ENCODE data around the gene DUSP12. TPM values are rescaled to one million over a fixed set of nuclear protein-coding genes. Genes with fewer than 3 reads are reported as not detected.
A peak's percentile ranks its signal among the peaks of the same experiment; 100 is the strongest.

The DUSP12 gene
- total and polyA plus RNA-seq, 2 experiments from 2014 or later: 35.4 to 47.9 TPM

DNA sequence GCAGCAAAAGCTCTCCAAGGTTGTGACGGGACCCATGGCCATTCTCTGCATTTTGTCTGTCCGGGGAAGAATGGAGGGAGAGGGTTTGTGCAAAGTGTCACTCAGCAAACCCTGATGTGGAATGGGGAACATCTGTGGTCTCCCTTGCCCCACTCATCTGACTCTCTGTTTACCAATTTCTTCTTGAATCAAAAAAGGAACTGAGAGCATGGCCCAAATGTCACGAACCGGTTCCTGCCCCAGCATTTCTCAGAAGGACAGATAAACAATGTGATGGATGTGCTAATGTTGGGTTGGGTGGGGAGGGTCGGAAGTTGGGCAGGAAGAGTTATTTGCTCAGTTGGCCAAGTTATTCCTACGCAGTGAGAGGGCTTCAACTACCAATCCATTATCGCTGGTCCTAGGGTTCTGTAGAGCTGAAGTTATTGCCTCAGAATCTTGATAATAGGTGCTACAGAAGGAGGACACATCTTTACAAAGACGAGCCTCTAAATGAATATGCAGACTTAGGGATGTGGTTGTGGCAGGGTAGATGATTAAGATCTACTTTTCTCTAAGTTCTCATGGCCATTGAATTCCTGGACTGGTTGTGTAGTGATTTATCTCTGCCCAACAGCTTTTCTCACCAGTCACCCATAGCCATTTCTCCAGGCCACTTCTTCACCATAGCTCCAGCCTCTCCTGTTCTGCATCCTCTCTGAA, 9.6 kb upstream of the DUSP12 start:
- DNase-seq (ENCODE audit: low spot score): no peak
- TF ChIP-seq EZH2 (IDR thresholded peaks at IDR 0.05; ENCODE audit: borderline replicate concordance) (no peak), EZH2phosphoT487 (IDR thresholded peaks at IDR 0.05; ENCODE audit: low read depth, severe bottlenecking, unreplicated experiment) (no peak)
- TF ChIP-seq, protein P1, sequence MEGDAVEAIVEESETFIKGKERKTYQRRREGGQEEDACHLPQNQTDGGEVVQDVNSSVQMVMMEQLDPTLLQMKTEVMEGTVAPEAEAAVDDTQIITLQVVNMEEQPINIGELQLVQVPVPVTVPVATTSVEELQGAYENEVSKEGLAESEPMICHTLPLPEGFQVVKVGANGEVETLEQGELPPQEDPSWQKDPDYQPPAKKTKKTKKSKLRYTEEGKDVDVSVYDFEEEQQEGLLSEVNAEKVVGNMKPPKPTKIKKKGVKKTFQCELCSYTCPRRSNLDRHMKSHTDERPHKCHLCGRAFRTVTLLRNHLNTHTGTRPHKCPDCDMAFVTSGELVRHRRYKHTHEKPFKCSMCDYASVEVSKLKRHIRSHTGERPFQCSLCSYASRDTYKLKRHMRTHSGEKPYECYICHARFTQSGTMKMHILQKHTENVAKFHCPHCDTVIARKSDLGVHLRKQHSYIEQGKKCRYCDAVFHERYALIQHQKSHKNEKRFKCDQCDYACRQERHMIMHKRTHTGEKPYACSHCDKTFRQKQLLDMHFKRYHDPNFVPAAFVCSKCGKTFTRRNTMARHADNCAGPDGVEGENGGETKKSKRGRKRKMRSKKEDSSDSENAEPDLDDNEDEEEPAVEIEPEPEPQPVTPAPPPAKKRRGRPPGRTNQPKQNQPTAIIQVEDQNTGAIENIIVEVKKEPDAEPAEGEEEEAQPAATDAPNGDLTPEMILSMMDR (IDR thresholded peaks at IDR 0.05; ENCODE audit: poor library complexity): no peak
- H4K20me1 ChIP-seq (ENCODE audit: insufficient read depth, poor library complexity, severe bottlenecking): no peaks in the 10 kb centered on the region
- no peaks in the 10 kb centered on the region for H3K79me2 ChIP-seq
- no peaks in the 10 kb centered on the region for H3K9me2 ChIP-seq (replicated peaks; ENCODE audit: insufficient read depth)
- H3K27ac ChIP-seq: no peak overlapping the region
- WGBS (ENCODE audit: low lambda C conversion rate, missing lambda C conversion rate): 80% methylated on average over 8 of the region's 8 CpGs
- H3K4me3 ChIP-seq: no peak overlapping the region
- no peaks in the 10 kb centered on the region for H3K9me3 ChIP-seq (ENCODE audit: low read depth)
- no peaks in the 10 kb centered on the region for H3K4me1 ChIP-seq (ENCODE audit: insufficient read depth)
- no peak overlapping the region for H2AFZ ChIP-seq
- no peaks in the 10 kb centered on the region for H3K36me3 ChIP-seq (replicated peaks; ENCODE audit: insufficient read depth, low read depth)
- H3K4me2 ChIP-seq: no peak overlapping the region
- no peaks in the 10 kb centered on the region for H3K27me3 ChIP-seq

DNA sequence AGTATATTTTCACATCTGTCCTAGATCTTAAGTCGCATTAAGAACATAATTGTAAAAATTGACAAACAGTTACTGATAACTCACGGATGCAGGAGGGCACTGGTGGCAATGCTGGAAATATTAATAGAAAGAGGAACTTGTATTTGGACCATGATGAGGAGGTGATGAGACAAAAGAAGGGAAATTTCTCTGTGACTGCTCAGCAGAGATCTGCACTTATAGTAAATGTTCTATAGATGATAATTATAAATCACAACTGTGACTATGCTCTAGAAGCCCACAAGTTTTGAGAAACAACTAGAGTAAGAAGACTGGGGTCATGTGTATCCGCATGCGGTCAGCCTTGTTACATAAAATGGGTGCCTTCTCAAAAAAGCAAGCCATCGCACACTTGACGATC, 8.7 kb upstream of the DUSP12 start:
- Histone ChIP-seq H3K27me3 (no peaks in the 10 kb centered on the region), H4K20me1 (ENCODE audit: insufficient read depth, poor library complexity, severe bottlenecking) (no peaks in the 10 kb centered on the region), H3K4me3 (no peak overlapping the region), H3K79me2 (no peaks in the 10 kb centered on the region), H3K27ac (no peak overlapping the region), H3K9me2 (replicated peaks; ENCODE audit: insufficient read depth) (no peaks in the 10 kb centered on the region), H3K36me3 (replicated peaks; ENCODE audit: insufficient read depth, low read depth) (no peaks in the 10 kb centered on the region), H2AFZ (no peak overlapping the region), H3K4me1 (ENCODE audit: insufficient read depth) (no peaks in the 10 kb centered on the region), H3K9me3 (ENCODE audit: low read depth) (no peaks in the 10 kb centered on the region), H3K4me2 (no peak overlapping the region)
- TF ChIP-seq EZH2 (IDR thresholded peaks at IDR 0.05; ENCODE audit: borderline replicate concordance) (no peak), EZH2phosphoT487 (IDR thresholded peaks at IDR 0.05; ENCODE audit: low read depth, severe bottlenecking, unreplicated experiment) (no peak)
- TF ChIP-seq, protein P1 (IDR thresholded peaks at IDR 0.05; ENCODE audit: poor library complexity): no peak
- 90% methylated on average over 6 of the region's 6 CpGs for WGBS (ENCODE audit: low lambda C conversion rate, missing lambda C conversion rate)
- no peak for DNase-seq (ENCODE audit: low spot score)

DNA sequence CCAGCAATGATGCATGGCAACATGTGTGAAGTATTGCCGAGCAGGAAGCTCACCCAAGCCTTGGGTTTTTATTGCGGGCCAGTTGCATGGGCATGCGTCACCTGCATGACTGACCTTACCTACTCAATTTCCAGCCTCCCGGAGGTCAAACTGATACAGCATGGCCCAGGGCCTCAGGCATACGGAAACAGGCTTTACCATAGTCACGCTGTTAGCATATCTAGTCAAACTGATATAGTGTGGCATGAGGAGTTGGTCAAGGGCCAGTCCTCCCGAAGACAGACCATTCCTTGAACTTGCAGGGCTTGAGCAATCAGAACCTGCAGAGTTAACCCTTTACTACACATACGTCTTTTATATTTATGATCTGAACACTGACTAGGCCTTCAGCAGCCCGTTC, 6.4 kb upstream of the DUSP12 start:
- peak; percentile 26 for DNase-seq (ENCODE audit: low spot score)
- Histone ChIP-seq H3K4me2 (no peak overlapping the region), H3K9me3 (ENCODE audit: low read depth) (no peaks in the 10 kb centered on the region), H3K4me3 (no peak overlapping the region), H3K36me3 (replicated peaks; ENCODE audit: insufficient read depth, low read depth) (no peaks in the 10 kb centered on the region), H2AFZ (no peak overlapping the region), H3K79me2 (no peaks in the 10 kb centered on the region), H3K4me1 (ENCODE audit: insufficient read depth) (no peaks in the 10 kb centered on the region), H4K20me1 (ENCODE audit: insufficient read depth, poor library complexity, severe bottlenecking) (no peaks in the 10 kb centered on the region), H3K9me2 (replicated peaks; ENCODE audit: insufficient read depth) (no peaks in the 10 kb centered on the region), H3K27ac (peak overlapping the region; percentile 73), H3K27me3 (no peaks in the 10 kb centered on the region)
- TF ChIP-seq, protein P1 (IDR thresholded peaks at IDR 0.05; ENCODE audit: poor library complexity): no peak
- TF ChIP-seq EZH2 (IDR thresholded peaks at IDR 0.05; ENCODE audit: borderline replicate concordance) (no peak), EZH2phosphoT487 (IDR thresholded peaks at IDR 0.05; ENCODE audit: low read depth, severe bottlenecking, unreplicated experiment) (no peak)
- 67% methylated on average over 9 of the region's 9 CpGs for WGBS (ENCODE audit: low lambda C conversion rate, missing lambda C conversion rate)
